ENCODE measurements around the gene IL13.

DNA sequence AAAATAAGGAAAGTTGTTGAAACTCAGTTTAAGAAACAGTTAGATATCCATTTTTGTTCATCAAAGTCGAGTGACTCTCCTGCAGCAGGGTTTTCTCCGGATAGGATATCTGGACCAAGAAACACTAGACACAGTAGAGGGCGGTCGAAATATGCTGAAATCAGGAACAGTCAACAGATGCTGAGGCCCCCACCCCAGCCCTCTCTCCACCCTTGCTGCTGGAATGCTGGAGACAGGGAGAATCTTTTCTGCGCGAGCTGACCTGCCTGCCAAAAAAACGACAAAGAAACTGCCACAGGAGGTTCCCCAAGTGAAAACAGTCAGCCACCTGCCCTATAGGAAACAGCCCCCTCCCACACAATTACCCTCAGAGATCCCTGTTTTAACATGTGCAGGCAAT is 4.3 kb upstream of the IL13 start:
- TF ChIP-seq, protein P1, sequence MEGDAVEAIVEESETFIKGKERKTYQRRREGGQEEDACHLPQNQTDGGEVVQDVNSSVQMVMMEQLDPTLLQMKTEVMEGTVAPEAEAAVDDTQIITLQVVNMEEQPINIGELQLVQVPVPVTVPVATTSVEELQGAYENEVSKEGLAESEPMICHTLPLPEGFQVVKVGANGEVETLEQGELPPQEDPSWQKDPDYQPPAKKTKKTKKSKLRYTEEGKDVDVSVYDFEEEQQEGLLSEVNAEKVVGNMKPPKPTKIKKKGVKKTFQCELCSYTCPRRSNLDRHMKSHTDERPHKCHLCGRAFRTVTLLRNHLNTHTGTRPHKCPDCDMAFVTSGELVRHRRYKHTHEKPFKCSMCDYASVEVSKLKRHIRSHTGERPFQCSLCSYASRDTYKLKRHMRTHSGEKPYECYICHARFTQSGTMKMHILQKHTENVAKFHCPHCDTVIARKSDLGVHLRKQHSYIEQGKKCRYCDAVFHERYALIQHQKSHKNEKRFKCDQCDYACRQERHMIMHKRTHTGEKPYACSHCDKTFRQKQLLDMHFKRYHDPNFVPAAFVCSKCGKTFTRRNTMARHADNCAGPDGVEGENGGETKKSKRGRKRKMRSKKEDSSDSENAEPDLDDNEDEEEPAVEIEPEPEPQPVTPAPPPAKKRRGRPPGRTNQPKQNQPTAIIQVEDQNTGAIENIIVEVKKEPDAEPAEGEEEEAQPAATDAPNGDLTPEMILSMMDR (IDR thresholded peaks at IDR 0.05): no peak
- TF ChIP-seq EZH2phosphoT487 (IDR thresholded peaks at IDR 0.05) (no peak), EZH2 (IDR thresholded peaks at IDR 0.05) (no peak)

Data from neural progenitor cell (in vitro differentiated cells).